ENCODE measurements around the gene BTBD6.

Gene BTBD6

GRCh38 chr14:105219043-105219612 is 29.2 kb upstream of the BTBD6 start:
- TF ChIP-seq CTCF (conservative IDR thresholded peaks at IDR 0.05; ENCODE audit: low read depth, low read length), result no peak
- no peak overlapping the region for H3K9ac ChIP-seq
- H3K4me3 ChIP-seq (IDR thresholded peaks at IDR 0.05; ENCODE audit: insufficient read depth, low read depth, low read length), result no peak overlapping the region
- H3K27me3 ChIP-seq (ENCODE audit: insufficient read depth, low read depth), result no peaks in the 10 kb centered on the region
- H2AFZ ChIP-seq (ENCODE audit: low read depth), result no peak overlapping the region
- no peaks in the 10 kb centered on the region for H4K20me1 ChIP-seq (ENCODE audit: insufficient read depth)
- no peaks in the 10 kb centered on the region for H3K4me1 ChIP-seq (ENCODE audit: low read depth, poor library complexity, severe bottlenecking)
- H3K27ac ChIP-seq, result no peak overlapping the region
- no peaks in the 10 kb centered on the region for H3K79me2 ChIP-seq (ENCODE audit: insufficient read depth, low read depth)
- H3K36me3 ChIP-seq (ENCODE audit: insufficient read depth), result no peaks in the 10 kb centered on the region
- H3K4me2 ChIP-seq, result no peak overlapping the region

GRCh38 chr14:105219753-105220152 is 28.6 kb upstream of the BTBD6 start:
- Histone ChIP-seq H3K36me3 (ENCODE audit: insufficient read depth) (no peaks in the 10 kb centered on the region), H3K27me3 (ENCODE audit: insufficient read depth, low read depth) (no peaks in the 10 kb centered on the region), H3K79me2 (ENCODE audit: insufficient read depth, low read depth) (no peaks in the 10 kb centered on the region), H4K20me1 (ENCODE audit: insufficient read depth) (no peaks in the 10 kb centered on the region), H3K9ac (no peak overlapping the region), H3K4me3 (IDR thresholded peaks at IDR 0.05; ENCODE audit: insufficient read depth, low read depth, low read length) (no peak overlapping the region), H2AFZ (ENCODE audit: low read depth) (no peak overlapping the region), H3K4me1 (ENCODE audit: low read depth, poor library complexity, severe bottlenecking) (no peaks in the 10 kb centered on the region), H3K4me2 (no peak overlapping the region), H3K27ac (no peak overlapping the region)
- no peak for TF ChIP-seq CTCF (conservative IDR thresholded peaks at IDR 0.05; ENCODE audit: low read depth, low read length)

GRCh38 chr14:105220699-105221597 is 27.4 kb upstream of the BTBD6 start:
- no peaks in the 10 kb centered on the region for H3K4me1 ChIP-seq (ENCODE audit: low read depth, poor library complexity, severe bottlenecking)
- no peak overlapping the region for H3K4me2 ChIP-seq
- no peaks in the 10 kb centered on the region for H3K27me3 ChIP-seq (ENCODE audit: insufficient read depth, low read depth)
- no peak overlapping the region for H3K4me3 ChIP-seq (IDR thresholded peaks at IDR 0.05; ENCODE audit: insufficient read depth, low read depth, low read length)
- no peak overlapping the region for H3K27ac ChIP-seq
- H3K36me3 ChIP-seq (ENCODE audit: insufficient read depth), result no peaks in the 10 kb centered on the region
- no peak overlapping the region for H2AFZ ChIP-seq (ENCODE audit: low read depth)
- TF ChIP-seq CTCF (conservative IDR thresholded peaks at IDR 0.05; ENCODE audit: low read depth, low read length), result no peak
- no peaks in the 10 kb centered on the region for H4K20me1 ChIP-seq (ENCODE audit: insufficient read depth)
- no peak overlapping the region for H3K9ac ChIP-seq
- no peaks in the 10 kb centered on the region for H3K79me2 ChIP-seq (ENCODE audit: insufficient read depth, low read depth)

- H3K4me2 ChIP-seq, result no peak overlapping the region
- no peak overlapping the region for H3K4me3 ChIP-seq (IDR thresholded peaks at IDR 0.05; ENCODE audit: insufficient read depth, low read depth, low read length)
- no peaks in the 10 kb centered on the region for H4K20me1 ChIP-seq (ENCODE audit: insufficient read depth)
- H3K9ac ChIP-seq, result no peak overlapping the region
- no peak overlapping the region for H3K27ac ChIP-seq
- no peak for TF ChIP-seq CTCF (conservative IDR thresholded peaks at IDR 0.05; ENCODE audit: low read depth, low read length)
- H3K27me3 ChIP-seq (ENCODE audit: insufficient read depth, low read depth), result no peaks in the 10 kb centered on the region
- no peaks in the 10 kb centered on the region for H3K4me1 ChIP-seq (ENCODE audit: low read depth, poor library complexity, severe bottlenecking)
- no peaks in the 10 kb centered on the region for H3K36me3 ChIP-seq (ENCODE audit: insufficient read depth)
- H3K79me2 ChIP-seq (ENCODE audit: insufficient read depth, low read depth), result no peaks in the 10 kb centered on the region
- no peak overlapping the region for H2AFZ ChIP-seq (ENCODE audit: low read depth)
Measured at GRCh38 chr14:105221598-105222178, 26.6 kb upstream of the BTBD6 start.
